Adrenal gland (tissue), 12 donors: ENCODE measurements around the gene MOK. TPM values are rescaled to one million over a fixed set of nuclear protein-coding genes. Genes with fewer than 3 reads are reported as not detected.
"Not testable (repeated sequence)": the region's sequence is repeated elsewhere in the genome, so short reads cannot be mapped to it uniquely, and the experiment has no call there.

Experiments
- DNase-seq, 7 donors: peaks; one replicate each; pipeline ENCODE4 v3.0.0-alpha.2; 2019 to 2020
- H3K27ac ChIP-seq, 5 donors: fragments of 200-600 bp; sonication (generic) in 4 of 5; 1 replicate in 3 of 5; 2 replicates in 2 of 5; pipeline versions ENCODE4 v1.5.1 to v1.8.0; 2016 to 2020; ENCODE audit warnings: mild to moderate bottlenecking in 1 of 5
- H3K27me3 ChIP-seq: fragments of 200-600 bp; 2 replicates; pipeline ENCODE4 v1.8.0; 2021
- H3K36me3 ChIP-seq, 2 donors: fragments of 200-600 bp; replicated peaks in 1 of 2; 1 replicate in 1 of 2; 2 replicates in 1 of 2; pipeline versions ENCODE4 v1.5.1 to v1.8.0; 2018 to 2022
- H3K4me1 ChIP-seq, 2 donors: fragments of 200-600 bp; replicated peaks in 1 of 2; 1 replicate in 1 of 2; 2 replicates in 1 of 2; pipeline versions ENCODE4 v1.5.1 to v1.8.0; 2018 to 2021
- H3K4me3 ChIP-seq, 4 donors: fragments of 200-600 bp; sonication (generic) in 3 of 4; one replicate each; pipeline ENCODE4 v1.5.1; 2016 to 2018
- H3K9me3 ChIP-seq, 3 donors: fragments of 200-600 bp; sonication (generic) in 1 of 3; replicated peaks in 1 of 3; 1 replicate in 2 of 3; 2 replicates in 1 of 3; pipeline versions ENCODE4 v1.5.1 to v1.8.0; 2016 to 2021
- POLR2A ChIP-seq, 2 donors: fragments of 450-650 bp; IDR thresholded peaks; one replicate each; pipeline ENCODE4 v1.6.1; 2017; ENCODE audit warnings: antibody characterized with exemption in 2 of 2, mild to moderate bottlenecking in 2 of 2, moderate library complexity in 1 of 2
- WGBS, 4 donors: extraction: QIAGEN DNeasy Blood & Tissue Kit in 2 of 4; methylation state at CpG; one replicate each; pipeline versions ENCODE4 v1.1.5 to v1.1.7; 2013 to 2017; 5-methylcytosine and 5-hydroxymethylcytosine counted together
- intact Hi-C, 2 donors: fragments of 100-400 bp; cut with DNase I; formaldehyde crosslinking; loops; one replicate each; pipeline versions ENCODE4 v1.14.1 to v1.15.0; 2022 to 2023
- polyA plus RNA-seq, 3 donors: library from polyadenylated mRNA; stranded (reverse); fragments of 200-250 nt in 2 of 3; fragments of 350-450 nt in 1 of 3; fragmentation: Illumina TruSeq in 1 of 3; extraction: RNeasy Lipid Tissue Mini Kit (QIAGEN cat#74804) in 1 of 3; gene quantifications; one replicate each; pipeline ENCODE4 v1.2.3, GENCODE V29; 2013 to 2014
- total RNA-seq, 9 donors: library from RNA; depleted of rRNA in 4 of 9; stranded (reverse); fragments of >200 nt in 4 of 9; fragments of 120-200 nt in 1 of 9; fragmentation: NEBNext Ultra II Directional in 1 of 9; extraction: Animal tissue kit (Norgen Biotek cat#: 25700) in 1 of 9; gene quantifications; one replicate each; pipeline versions ENCODE4 v1.1.0 to v1.2.4, GENCODE V29; 2013 to 2023
- TF ChIP-seq, protein P1 (sequence below), 6 experiments: fragments of 450-650 bp in 4 of 6; fragments of 200-600 bp in 2 of 6; sonication (generic) in 1 of 6; IDR thresholded peaks; 1 replicate in 5 of 6; 2 replicates in 1 of 6; pipeline versions ENCODE4 v1.5.1 to v1.8.0; 2016 to 2021; ENCODE audit warnings: antibody characterized with exemption in 6 of 6, mild to moderate bottlenecking in 2 of 6, moderate library complexity in 1 of 6
- donor health status: healthy with polysubstance abuse.
- donor health status: Bipolar disorder and iron deficiency.
- donor health status: DM: yes; HTN: yes; CAD: no.
- donor health status: DM: no; HTN: no; CAD: no.
- donor health status: DM: no; HTN: no; CAD: no.
- donor health status: DM: yes; HTN: yes; CAD: no.

Gene MOK
- total and polyA plus RNA-seq, 12 donors, result 10.1 to 54.4 (median 16.4) TPM

DNA sequence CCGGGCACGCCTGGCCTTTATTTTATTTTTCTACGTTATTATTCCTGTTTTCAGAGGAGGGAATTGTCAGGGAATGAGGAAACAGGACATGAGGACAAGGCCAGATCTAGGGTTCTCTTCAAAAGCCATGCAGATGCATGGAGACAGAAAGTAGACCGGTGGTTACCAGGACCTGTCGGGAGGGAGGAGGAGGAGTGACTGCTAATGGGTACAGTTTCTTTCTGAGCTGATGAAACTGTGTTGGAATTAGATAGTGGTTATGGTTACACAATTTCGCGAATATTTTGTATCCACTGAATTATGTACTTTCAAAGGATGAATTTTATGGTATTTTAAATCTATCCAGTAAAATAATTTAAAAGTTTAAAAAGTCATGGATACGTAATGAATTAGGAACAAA lies 25.8 kb upstream of the MOK start:
- Histone ChIP-seq H3K4me1 (no peaks in the 10 kb centered on the region), H3K36me3 (peaks cover 0 to 22% of the 10 kb centered on the region in 2 donors), H3K27me3 (no peaks in the 10 kb centered on the region), H3K9me3 (no peaks in the 10 kb centered on the region), H3K4me3 (no peak overlapping the region), H3K27ac (no peak overlapping the region)
- DNase-seq, result no peak
- TF ChIP-seq, protein P1, sequence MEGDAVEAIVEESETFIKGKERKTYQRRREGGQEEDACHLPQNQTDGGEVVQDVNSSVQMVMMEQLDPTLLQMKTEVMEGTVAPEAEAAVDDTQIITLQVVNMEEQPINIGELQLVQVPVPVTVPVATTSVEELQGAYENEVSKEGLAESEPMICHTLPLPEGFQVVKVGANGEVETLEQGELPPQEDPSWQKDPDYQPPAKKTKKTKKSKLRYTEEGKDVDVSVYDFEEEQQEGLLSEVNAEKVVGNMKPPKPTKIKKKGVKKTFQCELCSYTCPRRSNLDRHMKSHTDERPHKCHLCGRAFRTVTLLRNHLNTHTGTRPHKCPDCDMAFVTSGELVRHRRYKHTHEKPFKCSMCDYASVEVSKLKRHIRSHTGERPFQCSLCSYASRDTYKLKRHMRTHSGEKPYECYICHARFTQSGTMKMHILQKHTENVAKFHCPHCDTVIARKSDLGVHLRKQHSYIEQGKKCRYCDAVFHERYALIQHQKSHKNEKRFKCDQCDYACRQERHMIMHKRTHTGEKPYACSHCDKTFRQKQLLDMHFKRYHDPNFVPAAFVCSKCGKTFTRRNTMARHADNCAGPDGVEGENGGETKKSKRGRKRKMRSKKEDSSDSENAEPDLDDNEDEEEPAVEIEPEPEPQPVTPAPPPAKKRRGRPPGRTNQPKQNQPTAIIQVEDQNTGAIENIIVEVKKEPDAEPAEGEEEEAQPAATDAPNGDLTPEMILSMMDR (IDR thresholded peaks at IDR 0.05), result no peak
- no peak for TF ChIP-seq POLR2A (IDR thresholded peaks at IDR 0.05)
- WGBS, 4 donors, result 91 to 93% (median 92%) methylated on average over 8 of the region's 8 CpGs
- intact Hi-C loops, result no loop called here

DNA sequence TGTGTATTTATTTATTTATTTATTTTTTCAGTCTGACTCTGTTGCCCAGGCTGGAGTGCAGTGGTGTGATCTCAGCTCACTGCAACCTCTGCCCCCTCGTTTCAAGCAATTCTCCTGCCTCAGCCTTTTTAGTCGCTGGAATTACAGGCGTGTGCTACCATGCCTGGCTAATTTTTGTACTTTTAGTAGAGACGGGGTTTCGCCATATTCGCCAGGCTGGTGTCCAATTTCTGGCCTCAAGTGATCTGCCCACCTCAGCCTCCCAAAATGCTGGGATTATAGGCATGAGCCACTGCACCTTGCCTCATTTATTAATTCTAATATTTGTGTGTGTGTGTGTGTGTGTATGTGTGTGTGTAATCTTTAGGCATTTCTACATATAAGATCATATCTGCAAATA lies 24.4 kb upstream of the MOK start:
- not testable (repeated sequence) for H3K4me3 ChIP-seq, DNase-seq, H3K4me1 ChIP-seq, H3K27me3 ChIP-seq, H3K27ac ChIP-seq, H3K9me3 ChIP-seq
- H3K36me3 ChIP-seq, result peaks cover 0 to 16% of the 10 kb centered on the region in 2 donors
- WGBS, 4 donors, result 91 to 96% (median 94%) methylated on average over 6 of the region's 6 CpGs
- intact Hi-C loops, result loop anchor here in 1 of 2 donors (10.0 kb wide), 1 partner anchor 185 kb away; no protein-coding TSS in a partner anchor

GRCh38 chr14:102326583-102326982 lies 21.6 kb upstream of the MOK start:
- H3K27ac ChIP-seq, result no peak overlapping the region
- no peaks in the 10 kb centered on the region for H3K27me3 ChIP-seq
- DNase-seq, result no peak
- no peaks in the 10 kb centered on the region for H3K9me3 ChIP-seq
- intact Hi-C loops, result loop anchor here in 1 of 2 donors (10.0 kb wide), 1 partner anchor 188 kb away; no protein-coding TSS in a partner anchor
- H3K4me1 ChIP-seq, result no peaks in the 10 kb centered on the region
- TF ChIP-seq, protein P1 (IDR thresholded peaks at IDR 0.05), result no peak
- no peak for TF ChIP-seq POLR2A (IDR thresholded peaks at IDR 0.05)
- WGBS, 4 donors, result 90 to 95% (median 93%) methylated on average over 12 to 14 of the region's 14 CpGs
- H3K36me3 ChIP-seq, result peaks cover 0 to 7% of the 10 kb centered on the region in 2 donors
- no peak overlapping the region for H3K4me3 ChIP-seq

GRCh38 chr14:102325791-102326345 lies 20.9 kb upstream of the MOK start:
- TF ChIP-seq, protein P1 (IDR thresholded peaks at IDR 0.05), result no peak
- TF ChIP-seq POLR2A (IDR thresholded peaks at IDR 0.05), result no peak
- Histone ChIP-seq H3K27me3 (no peaks in the 10 kb centered on the region), H3K36me3 (peaks cover 0 to 7% of the 10 kb centered on the region in 2 donors), H3K4me3 (no peak overlapping the region), H3K27ac (no peak overlapping the region), H3K9me3 (no peaks in the 10 kb centered on the region), H3K4me1 (peaks cover 0 to 6% of the 10 kb centered on the region in 2 donors)
- WGBS, 4 donors, result 65 to 72% (median 70%) methylated on average over 7 to 9 of the region's 9 CpGs
- DNase-seq, result no peak
- intact Hi-C loops, result loop anchor here in 1 of 2 donors (10.0 kb wide), 1 partner anchor 189 kb away; no protein-coding TSS in a partner anchor

- TF ChIP-seq, protein P1 (IDR thresholded peaks at IDR 0.05), result peak; percentile 30 to 60 (median 44)
- no peak for TF ChIP-seq POLR2A (IDR thresholded peaks at IDR 0.05)
- intact Hi-C loops, result loop anchor here in 1 of 2 donors (10.0 kb wide), 1 partner anchor 192 kb away; no protein-coding TSS in a partner anchor
- H3K4me1 ChIP-seq, result peaks cover 6 to 20% of the 10 kb centered on the region in 2 donors
- H3K27me3 ChIP-seq, result no peaks in the 10 kb centered on the region
- peaks cover 0 to 7% of the 10 kb centered on the region in 2 donors for H3K36me3 ChIP-seq
- 36 to 41% (median 39%) methylated on average over 7 to 8 of the region's 8 CpGs for WGBS, 4 donors
- H3K9me3 ChIP-seq, result no peaks in the 10 kb centered on the region
- DNase-seq, result peak; percentile 49 to 89 (median 79)
- H3K27ac ChIP-seq, result peak overlapping the region in 1 of 5 donors; percentile 19
- H3K4me3 ChIP-seq, result no peak overlapping the region
These were observed 18.1 kb upstream of the MOK start for GRCh38 chr14:102323102-102323501.
